ENCODE data around the gene DDX24. TPM values are rescaled to one million over a fixed set of nuclear protein-coding genes. Genes with fewer than 3 reads are reported as not detected.
A peak's percentile ranks its signal among the peaks of the same experiment; 100 is the strongest.

Gene DDX24
- total RNA-seq, 1 donor from 2014 or later: 65.8 TPM

DNA sequence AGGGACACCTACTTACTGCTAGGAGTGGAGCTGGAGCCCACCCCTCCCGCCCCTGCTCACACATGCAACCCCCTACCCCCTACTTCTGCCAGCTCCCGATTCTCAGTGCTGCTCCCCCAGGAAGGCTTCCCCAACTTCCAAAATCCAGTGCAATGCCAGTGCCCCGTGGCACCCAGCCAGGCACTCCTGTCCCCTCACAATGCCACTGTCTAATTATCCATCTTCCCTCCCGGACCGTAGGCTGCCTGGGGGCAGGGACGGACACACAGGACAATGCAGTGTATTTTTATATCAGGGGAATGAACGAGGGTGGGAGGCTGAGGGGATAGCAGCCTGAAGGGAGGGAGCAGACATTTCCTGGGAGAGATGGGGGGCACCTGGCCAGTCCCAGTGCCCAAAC is 42.5 kb downstream of the DDX24 start:
- no peak for DNase-seq (ENCODE audit: low read depth)
- TF ChIP-seq, protein P1, sequence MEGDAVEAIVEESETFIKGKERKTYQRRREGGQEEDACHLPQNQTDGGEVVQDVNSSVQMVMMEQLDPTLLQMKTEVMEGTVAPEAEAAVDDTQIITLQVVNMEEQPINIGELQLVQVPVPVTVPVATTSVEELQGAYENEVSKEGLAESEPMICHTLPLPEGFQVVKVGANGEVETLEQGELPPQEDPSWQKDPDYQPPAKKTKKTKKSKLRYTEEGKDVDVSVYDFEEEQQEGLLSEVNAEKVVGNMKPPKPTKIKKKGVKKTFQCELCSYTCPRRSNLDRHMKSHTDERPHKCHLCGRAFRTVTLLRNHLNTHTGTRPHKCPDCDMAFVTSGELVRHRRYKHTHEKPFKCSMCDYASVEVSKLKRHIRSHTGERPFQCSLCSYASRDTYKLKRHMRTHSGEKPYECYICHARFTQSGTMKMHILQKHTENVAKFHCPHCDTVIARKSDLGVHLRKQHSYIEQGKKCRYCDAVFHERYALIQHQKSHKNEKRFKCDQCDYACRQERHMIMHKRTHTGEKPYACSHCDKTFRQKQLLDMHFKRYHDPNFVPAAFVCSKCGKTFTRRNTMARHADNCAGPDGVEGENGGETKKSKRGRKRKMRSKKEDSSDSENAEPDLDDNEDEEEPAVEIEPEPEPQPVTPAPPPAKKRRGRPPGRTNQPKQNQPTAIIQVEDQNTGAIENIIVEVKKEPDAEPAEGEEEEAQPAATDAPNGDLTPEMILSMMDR (IDR thresholded peaks at IDR 0.05; ENCODE audit: insufficient read depth, low read length, severe bottlenecking): no peak
- no peak for FAIRE-seq
- Histone ChIP-seq H3K27me3 (ENCODE audit: control insufficient read depth, insufficient read depth, low read length) (no peaks in the 10 kb centered on the region), H3K4me3 (ENCODE audit: low read depth, low read length) (no peak overlapping the region), H3K36me3 (ENCODE audit: control insufficient read depth, insufficient read depth, low read length) (no peaks in the 10 kb centered on the region)

DNA sequence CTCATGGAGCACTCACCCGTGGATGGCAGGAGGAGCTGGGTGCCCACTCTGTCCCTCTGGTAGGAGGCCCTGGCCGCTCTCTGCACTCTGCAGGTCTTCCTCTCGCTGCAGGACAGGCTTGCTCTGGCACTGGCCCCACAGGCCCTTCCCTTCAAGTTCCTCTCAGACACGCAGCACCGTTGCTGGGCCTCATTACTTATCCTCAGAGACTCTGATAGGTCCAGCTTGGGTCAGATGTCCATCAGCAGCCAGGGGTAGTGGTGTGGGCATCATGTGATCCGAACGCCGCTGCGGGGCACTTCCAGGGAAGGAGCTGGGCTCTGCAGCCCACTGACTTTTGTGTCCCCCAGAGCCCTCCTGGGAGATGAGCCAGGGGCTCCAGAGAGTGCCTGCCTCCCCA is 43.0 kb downstream of the DDX24 start:
- DNase-seq (ENCODE audit: low read depth) (no peak), FAIRE-seq (no peak)
- Histone ChIP-seq H3K36me3 (ENCODE audit: control insufficient read depth, insufficient read depth, low read length) (no peaks in the 10 kb centered on the region), H3K27me3 (ENCODE audit: control insufficient read depth, insufficient read depth, low read length) (no peaks in the 10 kb centered on the region), H3K4me3 (ENCODE audit: low read depth, low read length) (no peak overlapping the region)
- TF ChIP-seq, protein P1 (IDR thresholded peaks at IDR 0.05; ENCODE audit: insufficient read depth, low read length, severe bottlenecking): no peak

DNA sequence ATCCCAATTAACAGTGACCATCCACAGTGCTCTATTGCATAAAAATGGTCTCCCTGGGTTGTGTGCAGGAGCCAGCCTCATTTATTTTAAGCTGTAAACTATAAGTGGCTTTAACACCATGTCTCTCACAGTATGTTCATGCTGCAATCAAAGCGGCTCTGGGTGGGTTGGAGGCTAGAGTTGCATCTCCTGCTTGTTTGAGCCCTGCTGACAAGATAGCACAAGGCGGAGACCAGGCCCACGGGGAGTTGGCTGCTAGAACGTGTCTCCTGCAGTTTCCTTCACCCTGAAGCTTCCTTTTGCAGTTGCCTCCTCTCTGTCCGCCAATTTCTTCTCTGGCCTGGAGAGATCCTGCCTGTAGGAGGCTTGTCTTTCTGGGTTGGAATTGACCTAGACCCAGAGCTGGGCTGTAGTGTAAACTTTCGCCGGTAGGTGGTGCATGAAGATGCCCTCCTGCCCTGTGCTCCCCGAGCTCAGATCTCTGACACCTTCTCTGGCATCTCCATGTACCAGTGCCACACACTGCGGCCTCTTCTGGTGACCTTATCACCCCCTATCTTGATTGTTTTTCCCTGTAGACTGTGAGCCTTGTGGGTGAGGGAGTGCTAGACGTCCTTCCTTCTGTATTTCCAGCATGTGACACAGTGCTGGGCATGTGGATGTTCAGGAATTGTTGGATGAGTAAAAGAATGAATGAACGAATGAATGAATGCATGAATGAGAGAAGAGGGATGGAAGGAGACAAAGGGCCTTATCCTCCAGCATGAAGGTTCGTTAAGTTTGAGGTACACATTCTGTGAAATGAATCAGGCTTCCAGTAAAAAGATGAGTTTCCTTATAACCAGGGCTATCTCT is 44.5 kb downstream of the DDX24 start:
- no peak overlapping the region for H3K4me3 ChIP-seq (ENCODE audit: low read depth, low read length)

DNA sequence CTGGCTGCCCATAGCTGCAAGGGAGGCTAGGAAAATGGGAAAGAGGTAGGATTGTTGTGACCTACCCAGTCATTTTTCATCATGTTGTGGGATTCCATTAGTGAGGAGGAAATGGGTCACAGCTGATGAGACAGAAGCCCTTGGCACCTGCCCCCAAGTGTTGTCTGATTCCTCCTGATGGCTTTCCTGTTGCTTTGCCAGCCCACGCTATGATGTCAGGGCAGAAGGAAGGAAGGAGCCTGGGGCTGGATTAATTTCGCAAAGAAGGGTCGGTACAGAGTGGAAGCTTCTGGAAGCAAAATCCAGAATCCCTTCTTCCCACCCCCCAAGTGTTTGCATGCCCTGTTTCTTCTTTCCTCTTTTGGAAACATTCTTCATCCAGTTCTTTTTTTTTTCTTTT is 46.1 kb downstream of the DDX24 start:
- H3K4me3 ChIP-seq (ENCODE audit: low read depth, low read length): no peak overlapping the region
- no peak for DNase-seq (ENCODE audit: low read depth)
- TF ChIP-seq, protein P1 (IDR thresholded peaks at IDR 0.05; ENCODE audit: insufficient read depth, low read length, severe bottlenecking): no peak
- H3K27me3 ChIP-seq (ENCODE audit: control insufficient read depth, insufficient read depth, low read length): no peaks in the 10 kb centered on the region
- no peak for FAIRE-seq
- no peaks in the 10 kb centered on the region for H3K36me3 ChIP-seq (ENCODE audit: control insufficient read depth, insufficient read depth, low read length)

More for the DNA sequence above, 44.5 kb downstream of the DDX24 start:
- peak; percentile 86 for FAIRE-seq
- H3K27me3 ChIP-seq (ENCODE audit: control insufficient read depth, insufficient read depth, low read length): no peaks in the 10 kb centered on the region
- no peaks in the 10 kb centered on the region for H3K36me3 ChIP-seq (ENCODE audit: control insufficient read depth, insufficient read depth, low read length)
- peak; percentile 63 for DNase-seq (ENCODE audit: low read depth)
- TF ChIP-seq, protein P1 (IDR thresholded peaks at IDR 0.05; ENCODE audit: insufficient read depth, low read length, severe bottlenecking): peak; percentile 86

DNA sequence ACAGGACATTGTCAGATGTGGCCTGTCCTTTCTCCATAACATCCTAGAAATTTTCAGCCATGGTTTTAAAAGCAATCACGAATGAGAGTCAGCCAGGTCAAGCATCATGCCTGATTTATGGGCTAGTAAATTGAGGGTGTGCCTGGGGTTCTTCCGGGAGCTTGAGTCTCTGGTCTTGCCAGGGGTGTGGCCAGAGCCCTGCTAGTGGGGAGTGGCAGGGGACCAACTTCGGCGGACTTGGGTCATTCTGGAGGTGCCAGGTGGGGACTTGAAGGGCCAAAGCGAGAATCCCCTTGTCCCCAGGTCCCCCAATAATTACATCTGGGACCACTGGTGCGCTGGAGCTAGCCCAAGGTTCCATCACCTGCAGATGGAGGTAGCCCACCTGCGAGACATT is 49.1 kb downstream of the DDX24 start:
- TF ChIP-seq, protein P1 (IDR thresholded peaks at IDR 0.05; ENCODE audit: insufficient read depth, low read length, severe bottlenecking): no peak
- Histone ChIP-seq H3K4me3 (ENCODE audit: low read depth, low read length) (no peak overlapping the region), H3K27me3 (ENCODE audit: control insufficient read depth, insufficient read depth, low read length) (no peaks in the 10 kb centered on the region), H3K36me3 (ENCODE audit: control insufficient read depth, insufficient read depth, low read length) (no peaks in the 10 kb centered on the region)
- FAIRE-seq (no peak), DNase-seq (ENCODE audit: low read depth) (no peak)
